GM18867 (cell line): Measurements from ENCODE around the gene BPI.
"Not testable (repeated sequence)": the region's sequence is repeated elsewhere in the genome, so short reads cannot be mapped to it uniquely, and the experiment has no call there.

Experiments
- ATAC-seq: cut with Tn5 transposase; IDR thresholded peaks from one replicate; pipeline ENCODE4 v1.9.1; 2021; ENCODE audit warnings: mild to moderate bottlenecking, moderate library complexity; ENCODE audit not compliant: unreplicated experiment

Gene BPI

DNA sequence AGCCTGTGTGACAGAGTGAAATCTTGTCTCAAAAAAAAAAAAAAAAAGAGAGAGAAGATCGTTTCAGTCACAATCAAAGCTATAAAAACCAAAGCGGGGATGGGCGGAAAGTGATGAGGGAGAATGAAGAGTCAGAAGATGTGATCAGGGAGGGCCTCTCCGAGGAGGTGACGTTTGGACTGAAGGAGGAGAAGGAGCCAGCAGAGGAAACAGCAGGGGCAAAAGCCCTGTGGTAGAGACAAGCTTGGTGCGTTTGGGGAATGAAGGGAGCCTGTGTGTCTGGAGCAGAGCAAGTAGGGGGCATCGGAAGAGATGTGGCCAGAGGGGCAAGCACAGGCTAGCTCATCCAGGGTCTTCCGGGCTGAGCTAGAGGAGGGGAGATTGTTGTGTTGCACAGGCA lies 27.9 kb downstream of the BPI start:
- no peak for ATAC-seq

DNA sequence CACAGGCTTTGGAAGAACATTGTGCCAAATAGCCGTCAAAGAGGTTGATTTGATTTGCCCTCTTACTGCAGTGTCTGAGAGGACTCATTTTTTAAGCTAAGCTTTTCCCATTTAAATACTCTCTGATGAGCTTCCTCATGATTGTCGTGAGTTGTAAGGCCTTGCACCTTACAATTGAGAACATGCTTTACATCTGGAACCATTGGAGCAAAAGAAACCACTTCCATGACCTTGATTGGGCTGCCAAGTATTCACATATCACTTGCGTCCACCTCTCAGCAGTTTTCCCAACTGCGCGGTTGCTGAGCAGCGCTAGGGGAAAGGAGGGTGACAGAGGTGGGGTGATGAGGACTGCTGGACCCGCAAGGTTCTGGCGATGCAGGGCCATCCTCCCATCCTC lies 30.1 kb downstream of the BPI start:
- ATAC-seq: no peak

DNA sequence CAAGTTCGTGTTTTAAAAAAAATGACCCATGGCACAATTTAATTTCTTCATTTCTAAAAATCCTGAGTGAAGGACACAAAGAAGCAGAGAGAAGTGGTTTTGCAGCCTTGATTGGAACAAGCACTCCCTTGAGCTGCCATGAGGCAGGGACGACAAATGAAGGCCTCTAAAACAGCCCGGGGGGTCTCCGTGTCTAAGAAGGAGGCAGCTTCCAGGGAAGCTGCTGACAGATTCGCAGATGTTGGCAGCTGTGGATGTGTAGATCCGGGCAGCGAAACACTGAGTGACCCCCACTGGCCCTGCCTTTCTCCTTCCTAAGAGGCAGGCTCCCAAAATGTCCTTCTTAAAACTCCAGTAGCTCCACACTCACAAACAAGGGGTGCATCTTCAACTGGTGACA lies 32.8 kb downstream of the BPI start:
- ATAC-seq: no peak

DNA sequence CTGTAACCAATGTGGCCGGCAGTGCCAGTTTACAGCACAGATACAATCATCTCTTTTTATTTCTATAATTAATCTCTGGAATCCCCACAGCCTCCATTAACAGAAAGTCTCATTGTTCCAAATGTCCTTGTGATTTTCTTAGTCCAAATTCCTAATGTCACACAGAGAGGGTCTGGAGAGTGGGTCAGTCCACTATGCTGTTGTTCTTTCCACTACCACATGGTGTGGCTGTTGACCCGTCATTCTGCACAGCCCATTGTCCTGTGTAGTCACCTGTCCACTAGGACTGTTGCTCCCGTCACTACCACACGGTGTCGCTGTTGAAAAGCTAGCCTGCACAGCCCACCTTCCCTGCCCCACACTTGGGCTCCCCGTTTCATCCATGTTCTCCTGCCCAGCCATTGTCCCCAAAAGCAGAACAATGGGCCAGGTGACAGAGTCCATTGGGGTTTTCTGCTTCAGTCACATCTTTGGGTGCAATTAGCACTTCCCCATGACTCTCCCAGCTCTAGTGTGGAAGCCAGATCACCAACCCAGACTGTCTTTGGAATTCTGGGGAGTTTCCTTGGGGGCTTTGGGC lies 33.7 kb downstream of the BPI start:
- ATAC-seq: no peak

DNA sequence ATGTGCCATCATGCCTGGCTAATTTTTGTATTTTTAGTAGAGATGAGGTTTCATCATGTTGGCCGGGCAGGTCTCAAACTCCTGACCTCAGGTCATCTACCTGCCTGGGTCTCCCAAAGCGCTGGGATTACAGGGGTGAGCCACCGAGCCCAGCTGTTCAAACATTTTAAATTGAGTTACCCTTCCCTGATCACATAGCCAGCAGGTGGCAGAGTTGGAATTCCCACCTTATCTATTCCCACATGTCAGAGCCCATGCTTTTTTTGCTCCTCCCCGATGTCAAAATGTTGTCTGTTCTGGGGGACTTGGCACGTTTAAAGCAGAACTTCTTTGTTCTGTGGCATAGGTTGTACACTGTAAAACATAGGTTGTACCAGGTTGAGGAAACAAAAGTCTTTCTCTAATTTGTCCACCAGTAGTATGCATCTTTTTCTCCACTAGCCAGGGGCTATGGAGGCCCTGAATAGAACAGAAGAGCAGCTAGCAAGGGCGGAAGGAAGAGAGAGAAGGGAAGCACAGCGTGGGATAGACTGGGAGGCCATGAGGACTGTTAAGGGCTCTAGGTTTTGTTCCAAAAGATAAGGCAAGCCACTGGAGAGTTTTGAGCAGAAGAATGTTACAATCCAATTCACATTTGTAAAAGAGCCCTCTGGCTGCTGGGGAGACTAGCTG lies 35.0 kb downstream of the BPI start:
- ATAC-seq: no peak

DNA sequence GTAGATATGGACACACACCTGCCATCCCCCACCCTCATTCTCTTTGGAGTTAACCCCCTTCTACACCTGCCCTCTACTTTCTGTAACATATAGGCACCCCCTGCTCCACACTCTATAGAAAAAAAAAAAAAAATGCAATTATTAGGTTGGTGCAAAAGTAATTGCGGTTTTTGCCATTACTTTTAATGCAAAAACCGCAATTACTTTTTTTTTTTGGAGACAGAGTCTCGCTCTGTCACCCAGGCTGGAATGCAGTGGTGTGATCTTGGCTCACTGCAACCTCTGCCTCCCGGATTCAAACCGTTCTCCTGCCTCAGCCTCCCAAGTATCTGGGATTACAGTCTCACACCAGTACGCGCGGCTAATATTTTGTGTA lies 35.6 kb downstream of the BPI start:
- ATAC-seq: not testable (repeated sequence)

DNA sequence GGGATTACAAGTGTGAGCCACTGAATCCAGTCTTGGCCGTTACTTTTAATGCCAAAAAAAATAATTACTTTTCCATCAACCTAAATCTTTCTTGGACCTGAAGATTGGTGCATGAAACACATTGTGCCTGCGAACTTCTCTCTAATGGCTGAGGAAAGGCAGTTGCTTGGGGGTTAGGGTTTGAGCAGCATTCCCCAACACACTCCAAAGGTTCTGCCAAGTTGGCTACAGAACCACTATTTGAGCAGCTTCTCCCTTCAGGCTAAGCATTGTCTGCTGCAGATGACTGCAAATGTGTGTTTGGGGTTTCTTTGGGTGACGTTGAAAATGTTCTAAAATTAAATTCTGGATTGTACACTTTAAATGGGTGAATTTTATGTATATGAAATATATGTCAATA lies 36.0 kb downstream of the BPI start:
- no peak for ATAC-seq

DNA sequence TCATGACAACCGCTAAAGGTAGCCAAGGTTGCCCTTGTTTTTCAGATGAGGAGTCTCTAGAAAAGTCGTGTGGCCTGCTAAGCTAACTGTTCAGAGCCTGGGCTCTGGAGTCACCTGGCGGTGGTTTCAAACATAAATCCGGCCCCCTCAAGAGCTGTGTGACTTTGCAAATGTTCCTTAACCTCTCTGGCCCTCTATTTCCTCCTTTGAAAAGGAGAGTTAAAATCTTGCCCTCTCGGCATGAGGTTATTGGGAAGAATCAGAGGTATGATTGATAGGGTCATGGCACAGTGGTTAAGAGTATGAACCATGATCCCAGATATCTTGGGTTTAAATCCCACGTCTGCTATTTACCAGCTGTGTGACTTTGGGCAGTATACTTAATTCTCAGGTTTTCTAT lies 36.7 kb downstream of the BPI start:
- ATAC-seq: no peak

DNA sequence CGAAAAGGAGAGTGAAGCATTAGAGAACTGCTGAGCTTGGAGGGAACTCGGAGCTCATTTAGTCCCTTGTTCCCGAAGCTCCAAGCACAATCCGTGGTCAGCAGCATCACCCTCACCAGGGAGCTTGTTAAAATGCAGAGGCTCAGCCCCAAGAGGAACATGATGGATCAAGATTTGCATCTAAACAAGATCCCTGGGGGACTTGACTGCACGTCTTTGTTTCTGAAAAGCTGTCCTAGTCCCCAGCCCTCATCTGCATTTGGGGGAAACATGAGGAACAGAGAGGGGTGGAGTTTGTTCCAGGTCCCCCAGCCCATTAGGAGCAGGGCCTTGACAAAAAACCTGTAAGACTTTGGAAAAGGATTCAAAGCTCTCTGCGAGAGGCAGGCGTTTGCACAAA lies 38.3 kb downstream of the BPI start:
- ATAC-seq: no peak

DNA sequence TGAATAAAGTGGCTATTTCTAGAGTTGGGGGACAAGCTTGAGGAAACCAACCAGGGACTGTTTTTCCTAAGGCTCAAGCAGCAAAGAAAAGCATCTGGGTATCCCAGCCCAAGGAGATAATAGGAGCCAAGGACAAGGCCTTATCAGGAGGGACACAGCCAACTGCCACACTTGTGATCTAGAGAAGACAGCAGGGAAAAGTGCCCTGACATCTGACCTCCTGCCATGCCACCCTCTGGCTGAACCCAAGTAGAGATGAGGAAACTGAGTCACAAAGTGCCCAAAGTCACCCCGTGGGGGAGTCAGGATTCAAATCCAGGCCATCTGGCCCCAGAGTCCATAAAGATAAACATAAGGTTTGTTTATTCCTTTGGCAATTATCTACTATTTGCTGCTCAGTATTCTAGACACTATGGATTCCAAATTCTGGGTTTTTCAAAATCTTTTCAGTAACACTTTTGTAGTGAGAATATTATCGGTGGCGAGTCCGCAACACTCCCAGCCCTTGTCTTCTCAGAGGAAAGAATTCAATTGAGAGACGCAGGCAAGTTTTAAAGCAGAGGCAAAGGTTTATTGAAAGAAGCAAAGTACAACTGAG lies 38.9 kb downstream of the BPI start:
- no peak for ATAC-seq

DNA sequence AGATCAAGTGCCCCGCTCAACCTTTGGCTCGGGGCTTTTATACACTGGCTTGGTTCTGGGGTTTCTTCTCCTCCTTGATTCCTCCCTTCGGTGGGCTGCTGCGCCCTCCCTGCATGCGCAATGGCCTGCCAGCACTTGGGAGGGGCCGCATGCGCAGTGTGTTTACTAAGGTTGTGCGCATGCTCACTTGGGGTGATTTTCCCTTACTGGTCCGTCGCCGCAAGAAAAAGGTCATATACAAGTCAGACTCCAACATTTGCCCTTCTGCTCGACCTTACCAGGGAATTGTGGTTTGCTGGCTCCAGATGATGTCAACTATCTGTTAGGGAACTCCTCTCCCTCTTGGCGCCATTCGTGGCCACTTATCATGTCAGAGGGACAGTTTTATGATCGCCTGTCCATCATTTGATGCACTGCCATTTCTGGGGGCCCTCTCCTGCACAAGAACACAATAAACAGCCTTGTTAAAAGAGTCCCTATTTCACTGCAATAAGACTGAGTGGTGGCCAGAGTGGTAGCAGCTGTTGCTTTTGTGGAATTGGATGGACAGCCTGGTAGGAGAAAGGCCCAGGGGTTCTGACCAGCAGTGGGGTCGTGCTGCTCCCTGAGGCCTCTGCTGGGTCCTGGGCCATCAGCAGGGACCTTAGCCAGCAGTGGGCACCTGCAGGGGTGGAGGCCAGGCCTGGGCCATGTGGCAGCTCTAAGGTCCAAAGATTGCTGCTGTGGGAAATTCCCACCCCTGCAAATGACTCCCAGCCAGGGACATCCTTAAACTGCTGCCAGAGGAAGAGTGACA lies 39.6 kb downstream of the BPI start:
- ATAC-seq: no peak

DNA sequence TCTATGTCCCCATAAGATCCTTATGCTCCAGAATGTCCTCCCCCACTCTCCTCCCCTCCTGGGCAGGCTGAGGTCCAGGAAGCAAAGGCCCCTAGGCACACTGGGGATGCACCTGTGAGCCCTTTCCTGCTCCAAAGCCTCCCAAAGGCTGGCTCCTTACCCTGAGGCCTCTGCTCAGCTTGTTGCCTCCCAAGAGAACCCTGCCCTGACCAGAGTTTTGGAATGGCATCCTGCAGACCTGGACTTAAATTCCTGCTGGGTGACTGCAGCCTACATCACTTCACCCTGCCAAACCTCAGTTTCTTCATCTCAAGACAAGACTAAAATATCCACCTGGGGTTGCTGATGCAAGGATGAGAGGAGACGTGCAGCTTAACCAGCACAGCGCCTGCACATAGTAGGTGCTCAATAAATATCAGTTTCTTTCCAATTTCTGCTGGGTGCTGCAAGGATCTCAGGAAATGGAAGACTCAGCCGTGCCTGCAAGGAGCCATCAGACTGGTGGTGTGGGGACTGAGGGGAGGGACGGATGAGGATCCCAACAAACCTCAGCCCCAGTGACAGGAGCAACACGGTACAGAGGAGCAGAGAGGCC lies 40.2 kb downstream of the BPI start:
- ATAC-seq: no peak

DNA sequence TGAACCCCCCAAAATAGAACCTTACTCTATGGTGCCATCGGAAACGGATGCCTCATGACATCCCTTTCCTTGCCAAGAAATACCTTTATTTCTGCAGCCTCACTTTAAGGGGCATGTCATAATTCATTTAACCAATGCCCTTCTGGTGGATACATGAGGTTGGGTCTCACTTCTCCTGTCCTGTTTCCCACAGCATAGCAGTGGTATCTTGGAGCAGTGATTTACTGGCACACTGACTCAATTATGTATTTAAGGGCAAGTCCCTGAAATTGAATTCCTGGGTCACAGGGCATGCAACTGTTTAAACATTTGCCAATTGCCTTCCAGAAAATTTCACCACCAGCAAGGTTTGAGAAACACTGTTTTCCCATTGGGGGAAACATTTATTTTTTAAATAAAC lies 41.7 kb downstream of the BPI start:
- ATAC-seq: no peak

DNA sequence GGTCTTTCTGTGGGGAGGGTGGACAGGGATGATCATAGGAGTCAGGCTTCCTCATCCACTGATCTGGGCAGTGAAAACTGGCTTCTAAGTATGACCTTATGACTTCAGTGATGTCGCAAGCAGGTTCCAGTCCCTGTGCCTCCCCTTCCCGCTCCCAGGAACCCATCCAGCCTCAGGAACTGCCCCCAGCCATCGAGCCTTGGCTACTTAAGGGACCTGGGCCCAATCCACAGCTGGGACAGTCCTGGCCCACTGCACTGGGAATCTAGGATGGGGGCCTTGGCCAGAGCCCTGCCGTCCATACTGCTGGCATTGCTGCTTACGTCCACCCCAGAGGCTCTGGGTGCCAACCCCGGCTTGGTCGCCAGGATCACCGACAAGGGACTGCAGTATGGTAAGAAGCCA lies 42.3 kb downstream of the BPI start, which contains the start of gene LBP:
Gene LBP (plus strand): TSS at position 236 of the 405 bp plus-strand sequence. CDS start 35 bp downstream, at position 271.
- ATAC-seq: no peak

DNA sequence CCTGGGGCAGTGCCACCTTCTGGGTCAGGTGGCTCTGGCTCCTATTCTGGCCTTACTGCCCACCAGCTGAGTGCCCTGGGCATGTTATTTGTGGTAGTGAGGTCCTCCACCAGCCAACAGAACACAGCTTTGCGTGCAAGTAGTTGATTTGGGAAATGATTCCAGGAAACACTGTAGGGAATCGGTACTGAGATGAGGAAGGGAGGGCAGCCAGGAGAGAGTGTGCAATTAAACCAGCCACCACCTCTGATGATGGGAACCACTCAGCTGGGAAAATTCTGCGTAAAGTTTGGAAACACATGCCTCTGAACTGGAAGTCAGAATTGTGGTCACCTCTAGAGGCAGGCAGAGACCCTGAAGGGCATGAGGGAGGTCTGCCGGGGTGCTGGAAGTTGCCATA lies 42.8 kb downstream of the BPI start:
- no peak for ATAC-seq

DNA sequence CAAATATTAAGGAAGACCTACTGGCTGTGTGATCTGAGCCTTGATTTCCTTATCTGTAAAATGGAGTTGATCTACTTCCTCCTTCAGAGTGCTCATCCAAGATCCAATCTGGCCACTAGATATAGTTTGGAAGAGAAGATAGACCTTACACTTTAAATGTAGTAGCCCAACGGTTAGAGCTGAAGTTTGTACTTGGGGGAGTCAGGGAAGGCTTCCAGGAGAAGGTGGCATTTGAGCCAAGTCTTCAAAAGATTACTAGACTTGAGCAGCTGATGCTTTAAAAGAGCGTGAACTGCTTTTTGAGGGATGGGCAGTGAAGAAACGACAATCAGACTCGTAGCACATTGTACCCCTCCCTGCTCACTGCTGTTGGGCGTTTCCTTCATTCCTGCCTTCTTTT lies 45.9 kb downstream of the BPI start:
- no peak for ATAC-seq

DNA sequence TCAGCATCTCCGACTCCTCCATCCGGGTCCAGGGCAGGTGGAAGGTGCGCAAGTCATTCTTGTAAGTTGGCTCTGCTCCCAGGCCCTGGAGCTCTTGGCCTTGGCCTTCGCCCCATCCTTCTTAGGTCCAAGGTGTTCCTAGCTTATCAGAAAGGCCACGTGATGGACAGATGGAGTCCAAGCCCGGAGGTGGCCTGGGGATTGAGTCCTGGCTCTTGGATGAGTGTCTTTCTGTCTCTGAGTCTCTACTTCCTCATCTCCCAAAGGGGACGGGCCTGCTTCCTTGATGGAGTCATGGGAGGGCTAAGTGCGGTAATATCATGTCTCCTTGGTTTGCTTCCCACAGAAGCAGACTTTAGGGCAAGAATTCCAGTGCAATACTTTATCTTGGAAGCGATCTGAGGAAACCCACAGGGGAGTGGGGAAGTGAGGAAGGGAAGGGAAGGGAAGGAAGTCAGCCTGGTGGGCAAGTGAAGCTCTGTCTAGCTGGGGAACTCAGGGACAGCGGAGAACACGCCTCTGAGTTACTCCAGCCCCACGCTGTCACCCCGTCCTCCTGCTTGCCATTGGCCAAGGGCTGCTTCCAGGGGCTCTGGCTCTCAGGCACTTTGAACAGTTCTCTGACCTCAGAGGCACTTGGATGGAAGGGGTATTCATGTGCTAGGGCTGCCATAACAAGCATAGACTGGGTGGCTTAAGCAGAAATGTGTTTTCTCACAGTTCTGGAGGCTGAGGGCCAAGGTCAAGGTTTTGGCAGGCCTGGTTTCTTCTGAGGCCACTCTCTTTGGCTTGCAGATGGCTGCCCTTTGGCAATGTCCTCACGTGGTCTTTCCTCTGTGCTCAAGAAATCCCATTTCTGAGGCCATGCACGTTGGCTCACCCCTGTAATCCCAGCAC lies 47.2 kb downstream of the BPI start:
- ATAC-seq: no peak

DNA sequence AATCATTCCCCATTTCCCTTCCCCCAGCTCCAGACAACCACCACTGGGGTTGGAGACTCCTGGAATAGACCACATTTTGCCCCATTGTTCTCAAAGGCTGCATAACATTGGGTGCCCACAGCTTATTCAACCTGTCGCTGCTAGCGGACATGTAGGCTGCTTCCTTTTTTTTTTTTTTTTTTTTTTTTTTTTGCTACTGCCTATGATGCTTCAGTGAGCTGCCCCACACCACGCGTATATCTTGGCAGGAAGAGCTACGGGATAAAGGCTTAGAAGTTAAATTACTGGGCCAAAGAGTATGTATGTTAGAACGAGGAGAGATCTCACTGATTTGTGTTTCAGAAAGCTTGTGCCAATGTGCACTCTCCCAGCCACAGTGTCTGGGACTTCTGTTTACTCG lies 49.4 kb downstream of the BPI start:
- no peak for ATAC-seq

DNA sequence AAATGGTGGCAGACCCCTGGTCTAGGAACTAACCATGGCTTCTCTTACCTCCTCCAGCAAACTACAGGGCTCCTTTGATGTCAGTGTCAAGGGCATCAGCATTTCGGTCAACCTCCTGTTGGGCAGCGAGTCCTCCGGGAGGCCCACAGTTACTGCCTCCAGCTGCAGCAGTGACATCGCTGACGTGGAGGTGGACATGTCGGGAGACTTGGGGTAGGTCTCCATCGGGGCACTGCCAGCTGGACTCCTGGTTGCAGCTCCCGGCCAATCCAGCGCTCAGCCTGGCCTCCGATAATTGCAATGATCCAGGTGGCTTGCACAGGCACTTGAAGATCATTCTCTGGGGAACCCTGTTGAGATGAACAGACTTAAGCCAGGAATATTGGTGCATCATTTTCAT lies 50.3 kb downstream of the BPI start:
- no peak for ATAC-seq
